Coronary artery (tissue), 2 donors: Measurements from ENCODE around the gene SPATA12.

ENCODE experiments used
- DNase-seq: peaks from one replicate; pipeline ENCODE4 v3.0.0-alpha.2; 2017; ENCODE audit warnings: low spot score
- H3K27ac ChIP-seq, 2 donors: fragments of 200-600 bp; sonication (generic); one replicate each; pipeline ENCODE4 v1.5.1; 2016 to 2019
- H3K4me3 ChIP-seq: fragments of 200-600 bp; sonication (generic); 2 replicates; pipeline ENCODE4 v1.5.1; 2016; ENCODE audit warnings: mild to moderate bottlenecking, moderate library complexity
- CTCF ChIP-seq: fragments of 200-600 bp; sonication (generic); IDR thresholded peaks from one replicate; pipeline ENCODE4 v1.5.1; 2019; ENCODE audit warnings: antibody characterized with exemption

SPATA12 gene

GRCh38 chr3:57087361-57088092 is 27.1 kb downstream of the SPATA12 start:
- DNase-seq, result no peak
- H3K4me3 ChIP-seq, result no peak overlapping the region
- H3K27ac ChIP-seq, result no peak overlapping the region
- TF ChIP-seq CTCF, result no peak

GRCh38 chr3:57088503-57088902 is 28.0 kb downstream of the SPATA12 start:
- no peak overlapping the region for H3K4me3 ChIP-seq
- no peak for DNase-seq
- H3K27ac ChIP-seq, result no peak overlapping the region
- TF ChIP-seq CTCF, result no peak

GRCh38 chr3:57089043-57089442 is 28.6 kb downstream of the SPATA12 start:
- TF ChIP-seq CTCF, result no peak
- DNase-seq, result no peak
- Histone ChIP-seq H3K4me3 (no peak overlapping the region), H3K27ac (no peak overlapping the region)

GRCh38 chr3:57091521-57092273 is 31.2 kb downstream of the SPATA12 start:
- DNase-seq, result no peak
- no peak for TF ChIP-seq CTCF
- Histone ChIP-seq H3K27ac (no peak overlapping the region), H3K4me3 (no peak overlapping the region)

GRCh38 chr3:57093489-57093888 is 33.0 kb downstream of the SPATA12 start:
- H3K27ac ChIP-seq, result no peak overlapping the region
- TF ChIP-seq CTCF, result no peak
- DNase-seq, result no peak
- H3K4me3 ChIP-seq, result no peak overlapping the region

GRCh38 chr3:57093971-57094535 is 33.6 kb downstream of the SPATA12 start:
- no peak for TF ChIP-seq CTCF
- H3K4me3 ChIP-seq, result no peak overlapping the region
- H3K27ac ChIP-seq, result no peak overlapping the region
- no peak for DNase-seq
